Measurements from ENCODE around the gene POLR2H.
A peak's percentile ranks its signal among the peaks of the same experiment; 100 is the strongest.

Gene POLR2H

DNA sequence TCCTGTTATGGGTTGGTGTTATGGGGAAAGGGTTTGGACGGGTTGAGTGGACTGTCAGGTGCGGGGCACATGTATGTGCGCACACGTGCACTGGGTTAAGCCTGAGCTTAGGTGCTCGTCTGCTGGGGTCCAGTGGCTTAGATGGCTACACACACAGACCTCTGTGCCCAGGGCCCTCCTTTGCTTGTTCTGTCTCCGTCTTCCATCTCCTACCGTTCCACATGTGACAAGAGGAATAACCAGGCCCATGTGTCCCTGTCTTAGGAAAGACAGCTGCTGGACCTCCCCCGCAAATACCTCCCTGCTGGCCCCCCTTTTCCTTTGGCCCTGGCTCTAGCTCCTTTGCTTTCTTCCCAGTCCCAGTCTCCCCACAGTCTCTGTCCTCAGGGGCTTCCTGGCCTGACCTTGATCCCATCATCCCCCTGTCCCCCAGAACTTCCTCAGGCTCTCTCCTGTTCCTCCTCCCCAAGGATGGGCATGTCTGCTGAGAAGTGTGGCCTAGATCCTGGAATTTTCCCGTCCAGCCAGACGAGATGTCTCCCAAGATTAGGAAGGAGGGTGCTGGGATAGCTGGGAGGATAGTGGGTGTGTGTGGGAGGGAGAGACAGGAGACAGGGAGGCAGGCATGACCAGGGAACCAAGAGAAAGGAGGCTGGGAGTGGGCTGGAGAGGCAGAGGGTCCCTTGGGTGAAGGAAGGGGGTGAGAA is 17.3 kb downstream of the POLR2H start:
- TF ChIP-seq, protein P1, sequence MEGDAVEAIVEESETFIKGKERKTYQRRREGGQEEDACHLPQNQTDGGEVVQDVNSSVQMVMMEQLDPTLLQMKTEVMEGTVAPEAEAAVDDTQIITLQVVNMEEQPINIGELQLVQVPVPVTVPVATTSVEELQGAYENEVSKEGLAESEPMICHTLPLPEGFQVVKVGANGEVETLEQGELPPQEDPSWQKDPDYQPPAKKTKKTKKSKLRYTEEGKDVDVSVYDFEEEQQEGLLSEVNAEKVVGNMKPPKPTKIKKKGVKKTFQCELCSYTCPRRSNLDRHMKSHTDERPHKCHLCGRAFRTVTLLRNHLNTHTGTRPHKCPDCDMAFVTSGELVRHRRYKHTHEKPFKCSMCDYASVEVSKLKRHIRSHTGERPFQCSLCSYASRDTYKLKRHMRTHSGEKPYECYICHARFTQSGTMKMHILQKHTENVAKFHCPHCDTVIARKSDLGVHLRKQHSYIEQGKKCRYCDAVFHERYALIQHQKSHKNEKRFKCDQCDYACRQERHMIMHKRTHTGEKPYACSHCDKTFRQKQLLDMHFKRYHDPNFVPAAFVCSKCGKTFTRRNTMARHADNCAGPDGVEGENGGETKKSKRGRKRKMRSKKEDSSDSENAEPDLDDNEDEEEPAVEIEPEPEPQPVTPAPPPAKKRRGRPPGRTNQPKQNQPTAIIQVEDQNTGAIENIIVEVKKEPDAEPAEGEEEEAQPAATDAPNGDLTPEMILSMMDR (conservative IDR thresholded peaks at IDR 0.05; ENCODE audit: low read length), result no peak
- H3K4me3 ChIP-seq (ENCODE audit: low read length), result no peak overlapping the region

DNA sequence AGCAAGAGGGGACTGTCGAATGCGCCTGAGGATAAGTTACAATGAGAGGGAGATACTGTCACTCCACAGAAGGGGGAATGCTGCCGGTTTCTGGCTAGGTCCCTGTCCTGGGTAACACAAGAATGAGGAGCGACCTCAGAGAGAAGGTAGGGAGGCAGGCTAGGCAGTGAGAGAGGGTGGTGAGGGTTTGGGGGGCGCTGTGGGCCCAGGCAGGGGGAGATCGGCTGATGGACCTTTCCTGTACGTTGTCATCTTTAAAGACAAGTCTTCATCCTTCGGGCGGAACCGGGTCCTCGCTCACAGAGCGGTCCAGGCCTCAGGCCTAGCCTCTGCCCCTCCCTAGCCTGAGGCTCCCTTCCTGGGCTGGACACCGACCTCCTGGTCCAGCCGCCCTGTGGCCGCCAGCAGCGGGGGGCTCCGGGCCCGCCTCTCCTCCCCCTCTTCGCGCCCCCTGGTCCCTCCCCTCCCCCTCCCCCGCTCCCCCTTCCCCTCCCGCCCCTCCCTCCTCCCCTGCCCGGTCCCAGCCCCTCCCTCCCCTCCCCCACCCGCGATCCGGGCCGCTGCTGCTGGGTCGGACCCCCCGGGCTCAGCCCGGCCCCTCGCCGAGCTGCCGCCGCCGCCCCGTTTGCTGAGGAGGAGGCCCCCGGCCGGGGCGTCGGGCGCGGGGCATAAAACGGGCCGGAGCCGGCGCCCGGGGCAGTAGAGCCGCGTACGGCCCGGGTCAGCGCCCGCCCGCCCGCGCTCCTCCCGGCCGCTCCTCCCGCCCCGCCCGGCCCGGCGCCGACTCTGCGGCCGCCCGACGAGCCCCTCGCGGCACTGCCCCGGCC is 18.1 kb downstream of the POLR2H start, which contains the start of gene CHRD:
TSS of gene CHRD (plus strand) at position 697 of the 827 bp plus-strand sequence. CDS start 265 bp downstream, outside the sequence.
- TF ChIP-seq, protein P1 (conservative IDR thresholded peaks at IDR 0.05; ENCODE audit: low read length), result no peak
- no peak for DNase-seq (ENCODE audit: low read depth)
- H3K4me3 ChIP-seq (ENCODE audit: low read length), result peak within 1 kb of the TSS; percentile 41

More for the DNA sequence above, 17.3 kb downstream of the POLR2H start:
- DNase-seq (ENCODE audit: low read depth), result no peak

DNA sequence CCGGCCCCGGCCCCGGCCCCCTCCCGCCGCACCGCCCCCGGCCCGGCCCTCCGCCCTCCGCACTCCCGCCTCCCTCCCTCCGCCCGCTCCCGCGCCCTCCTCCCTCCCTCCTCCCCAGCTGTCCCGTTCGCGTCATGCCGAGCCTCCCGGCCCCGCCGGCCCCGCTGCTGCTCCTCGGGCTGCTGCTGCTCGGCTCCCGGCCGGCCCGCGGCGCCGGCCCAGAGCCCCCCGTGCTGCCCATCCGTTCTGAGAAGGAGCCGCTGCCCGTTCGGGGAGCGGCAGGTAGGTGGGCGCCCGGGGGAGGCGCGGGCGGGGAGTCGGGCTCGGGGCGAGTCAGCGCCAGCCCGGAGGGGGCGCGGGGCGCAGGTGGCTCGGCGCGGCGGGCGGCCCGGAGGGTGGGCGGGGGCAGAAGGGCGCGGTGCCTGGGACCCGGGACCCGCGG is 18.7 kb downstream of the POLR2H start:
- H3K4me3 ChIP-seq (ENCODE audit: low read length), result 0 out of 2 replicates have a peak overlapping the region, but pooled peaks have one; percentile 12
- peak; percentile 31 for DNase-seq (ENCODE audit: low read depth)
- TF ChIP-seq, protein P1 (conservative IDR thresholded peaks at IDR 0.05; ENCODE audit: low read length), result no peak

DNA sequence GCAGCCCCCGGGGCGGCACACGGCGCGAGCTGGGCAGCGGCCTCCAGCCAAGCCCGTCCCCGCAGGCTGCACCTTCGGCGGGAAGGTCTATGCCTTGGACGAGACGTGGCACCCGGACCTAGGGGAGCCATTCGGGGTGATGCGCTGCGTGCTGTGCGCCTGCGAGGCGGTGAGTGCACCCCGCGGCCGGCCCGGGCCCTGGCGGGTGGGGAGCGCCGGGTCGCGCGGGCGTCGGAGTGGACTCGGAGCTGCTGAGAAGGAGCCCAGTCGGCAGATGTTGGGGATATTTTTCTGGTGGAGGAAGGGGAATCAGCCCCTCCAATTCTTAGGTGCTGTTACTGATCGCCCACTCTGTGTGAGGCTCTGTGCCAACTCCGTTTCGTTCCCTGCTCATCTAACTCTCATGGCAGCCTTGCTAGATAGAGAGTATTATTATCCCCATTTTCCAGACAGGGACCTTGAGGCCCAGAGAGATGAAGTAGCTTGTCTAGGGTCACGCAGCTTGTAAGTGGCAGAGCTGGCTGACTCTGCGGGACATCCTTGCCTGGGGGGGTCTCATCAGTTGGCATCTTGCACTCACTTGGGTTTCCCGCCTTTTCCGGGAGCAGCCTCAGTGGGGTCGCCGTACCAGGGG is 19.2 kb downstream of the POLR2H start:
- no peak for DNase-seq (ENCODE audit: low read depth)
- TF ChIP-seq, protein P1 (conservative IDR thresholded peaks at IDR 0.05; ENCODE audit: low read length), result no peak
- peak overlapping the region; percentile 41 for H3K4me3 ChIP-seq (ENCODE audit: low read length)

DNA sequence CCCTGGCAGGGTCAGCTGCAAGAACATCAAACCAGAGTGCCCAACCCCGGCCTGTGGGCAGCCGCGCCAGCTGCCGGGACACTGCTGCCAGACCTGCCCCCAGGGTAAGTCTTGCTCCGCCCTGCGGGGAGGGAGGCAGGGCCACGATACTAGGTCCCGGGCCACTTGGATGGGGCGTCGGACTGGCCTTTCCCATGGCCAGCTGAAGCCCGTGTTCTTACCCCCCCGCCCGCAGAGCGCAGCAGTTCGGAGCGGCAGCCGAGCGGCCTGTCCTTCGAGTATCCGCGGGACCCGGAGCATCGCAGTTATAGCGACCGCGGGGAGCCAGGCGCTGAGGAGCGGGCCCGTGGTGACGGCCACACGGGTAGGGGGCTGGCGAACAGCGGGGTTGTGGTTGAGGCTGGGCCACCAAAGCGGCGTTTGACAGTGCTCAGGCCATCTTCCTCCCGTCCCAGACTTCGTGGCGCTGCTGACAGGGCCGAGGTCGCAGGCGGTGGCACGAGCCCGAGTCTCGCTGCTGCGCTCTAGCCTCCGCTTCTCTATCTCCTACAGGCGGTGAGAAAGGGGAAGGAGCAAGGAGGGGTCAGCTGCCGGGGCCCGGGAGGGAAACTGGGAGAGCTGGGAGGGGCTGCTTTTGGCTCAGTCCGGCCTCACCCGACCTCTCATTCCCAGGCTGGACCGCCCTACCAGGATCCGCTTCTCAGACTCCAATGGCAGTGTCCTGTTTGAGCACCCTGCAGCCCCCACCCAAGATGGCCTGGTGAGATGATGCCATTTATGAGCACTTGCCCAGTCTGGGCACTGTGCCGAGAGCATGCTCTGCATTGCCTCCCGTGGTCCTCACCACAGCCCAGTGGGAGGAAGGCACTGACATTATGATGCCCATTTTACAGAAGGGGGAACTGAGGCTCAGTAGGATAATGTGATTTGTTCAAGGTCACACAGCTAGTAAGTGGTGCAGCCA is 20.0 kb downstream of the POLR2H start:
- no peak overlapping the region for H3K4me3 ChIP-seq (ENCODE audit: low read length)

More for the DNA sequence above, 20.0 kb downstream of the POLR2H start:
- no peak for DNase-seq (ENCODE audit: low read depth)
- TF ChIP-seq, protein P1 (conservative IDR thresholded peaks at IDR 0.05; ENCODE audit: low read length), result no peak
